ENCODE results near the gene POLDIP2. TPM values are rescaled to one million over a fixed set of nuclear protein-coding genes. Genes with fewer than 3 reads are reported as not detected.
A peak's percentile ranks its signal among the peaks of the same experiment; 100 is the strongest.

The POLDIP2 gene
- total and polyA plus RNA-seq, 7 experiments from 2014 or later = 27.9 to 89.3 (median 31.1) TPM

- CTCF ChIA-PET = no interaction called here
Measured at GRCh38 chr17:28404007-28404406, 46.7 kb upstream of the POLDIP2 start.

DNA sequence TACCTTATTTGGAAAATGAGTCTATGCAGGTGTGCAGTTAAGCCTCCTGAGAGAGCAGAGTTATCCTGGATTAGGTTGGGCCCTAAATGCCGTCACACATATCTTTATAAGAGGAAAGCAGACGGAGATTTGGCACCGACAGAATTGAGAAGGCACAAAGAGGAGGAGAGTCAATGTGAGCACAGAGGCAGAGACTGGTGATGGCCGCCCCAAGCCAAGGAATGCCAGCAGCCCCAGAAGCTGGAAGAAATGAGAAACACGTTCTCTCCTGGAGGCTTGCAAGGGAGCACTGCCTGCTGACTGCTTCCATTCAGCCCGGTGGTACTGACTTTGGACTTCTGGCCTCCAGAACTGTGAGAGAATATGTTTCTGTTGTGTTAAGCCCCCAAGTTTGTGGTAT is 45.5 kb upstream of the POLDIP2 start:
- Mint-ChIP-seq H3K4me1 (peaks cover 0 to 18% (median 13%) of the 10 kb centered on the region in 7 donors), H3K4me3 (no peak overlapping the region), H3K27me3 (peaks cover 0 to 10% (median 0%) of the 10 kb centered on the region in 5 donors), H3K36me3 (peaks cover 0 to 5% (median 0%) of the 10 kb centered on the region in 5 donors), H3K27ac (peak overlapping the region in 2 of 9 donors; percentile 53 to 75), H3K9me3 (no peaks in the 10 kb centered on the region)
- CTCF ChIA-PET = no interaction called here
- H3K27ac ChIP-seq (ENCODE audit: low read depth, low read length) = no peak overlapping the region
- no peaks in the 10 kb centered on the region for H3K27me3 ChIP-seq (ENCODE audit: control insufficient read depth in 2 of 2, insufficient read depth in 2 of 2, low read length in 2 of 2)
- POLR2A ChIA-PET = no interaction called here
- ATAC-seq (no peak), DNase-seq (no peak)
- H3K9me3 ChIP-seq (ENCODE audit: control insufficient read depth in 2 of 3, low read length in 3 of 3) = no peaks in the 10 kb centered on the region
- no peak overlapping the region for H3K4me3 ChIP-seq (ENCODE audit: low read length)
- peaks cover 0 to under 1% (median 0%) of the 10 kb centered on the region in 3 experiments for H3K36me3 ChIP-seq (ENCODE audit: control insufficient read depth in 2 of 3, insufficient read depth in 3 of 3, low read length in 3 of 3)
- peaks cover 0 to 9% of the 10 kb centered on the region in 2 donors for H3K4me1 ChIP-seq (ENCODE audit: control insufficient read depth in 2 of 2, insufficient read depth in 2 of 2, low read length in 2 of 2)
- intact Hi-C loops (cut with micrococcal nuclease) = no loop called here

More at GRCh38 chr17:28404007-28404406, 46.7 kb upstream of the POLDIP2 start:
- H3K36me3 Mint-ChIP-seq = no peaks in the 10 kb centered on the region
- DNase-seq (no peak), ATAC-seq (no peak)
- intact Hi-C loops (cut with micrococcal nuclease) = no loop called here
- Histone ChIP-seq H3K4me3 (ENCODE audit: low read length) (no peak overlapping the region), H3K9me3 (ENCODE audit: control insufficient read depth in 2 of 3, low read length in 3 of 3) (no peaks in the 10 kb centered on the region), H3K36me3 (ENCODE audit: control insufficient read depth in 2 of 3, insufficient read depth in 3 of 3, low read length in 3 of 3) (no peaks in the 10 kb centered on the region), H3K27me3 (ENCODE audit: control insufficient read depth in 2 of 2, insufficient read depth in 2 of 2, low read length in 2 of 2) (no peaks in the 10 kb centered on the region), H3K27ac (ENCODE audit: low read depth, low read length) (no peak overlapping the region), H3K4me1 (ENCODE audit: control insufficient read depth in 2 of 2, insufficient read depth in 2 of 2, low read length in 2 of 2) (peaks cover 0 to 9% of the 10 kb centered on the region in 2 donors)
- H3K4me3 Mint-ChIP-seq = peak overlapping the region in 9 of 10 donors; percentile 17 to 85 (median 58)
- POLR2A ChIA-PET = interaction anchor here (1.1 kb wide), 1 partner anchor 47 kb away, joined by 3 read pairs; the partner anchor contains the start of gene POLDIP2
- no peaks in the 10 kb centered on the region for H3K9me3 Mint-ChIP-seq
- peak overlapping the region in 6 of 9 donors; percentile 20 to 61 (median 44) for H3K27ac Mint-ChIP-seq
- peaks cover 0 to 17% (median 8%) of the 10 kb centered on the region in 5 donors for H3K27me3 Mint-ChIP-seq
- peaks cover 4 to 18% (median 13%) of the 10 kb centered on the region in 7 donors for H3K4me1 Mint-ChIP-seq

DNA sequence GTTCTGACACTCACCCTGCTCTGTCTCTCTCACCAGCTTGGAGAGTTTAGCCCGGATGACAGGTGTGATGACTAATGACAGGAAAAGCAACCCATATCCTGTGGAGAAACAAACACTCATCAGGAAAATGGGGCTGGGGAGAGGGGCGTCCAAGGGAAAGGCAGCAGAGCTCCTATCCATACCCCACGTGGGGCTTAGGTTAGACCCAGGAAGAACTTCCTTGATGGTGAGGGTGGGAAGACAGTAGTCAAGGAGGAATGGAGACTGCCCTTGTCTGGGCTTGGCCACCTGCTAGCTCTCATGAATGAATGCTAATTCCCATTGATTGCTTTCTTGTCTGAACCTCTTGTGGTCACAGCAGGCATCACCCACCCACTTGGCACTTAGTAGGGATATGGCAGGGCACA is 44.9 kb upstream of the POLDIP2 start:
- intact Hi-C loops (cut with micrococcal nuclease) = no loop called here
- Mint-ChIP-seq H3K36me3 (peaks cover 0 to 5% (median 0%) of the 10 kb centered on the region in 5 donors), H3K9me3 (peaks cover 0 to 1% (median 0%) of the 10 kb centered on the region in 11 donors), H3K27me3 (peaks cover 0 to 8% (median 0%) of the 10 kb centered on the region in 5 donors), H3K4me3 (no peak overlapping the region), H3K4me1 (peaks cover 0 to 18% (median 13%) of the 10 kb centered on the region in 7 donors), H3K27ac (peak overlapping the region in 3 of 9 donors; percentile 28 to 75 (median 55))
- Histone ChIP-seq H3K36me3 (ENCODE audit: control insufficient read depth in 2 of 3, insufficient read depth in 3 of 3, low read length in 3 of 3) (peaks cover 0 to 6% (median 0%) of the 10 kb centered on the region in 3 experiments), H3K27ac (ENCODE audit: low read depth, low read length) (no peak overlapping the region), H3K27me3 (ENCODE audit: control insufficient read depth in 2 of 2, insufficient read depth in 2 of 2, low read length in 2 of 2) (no peaks in the 10 kb centered on the region), H3K4me1 (ENCODE audit: control insufficient read depth in 2 of 2, insufficient read depth in 2 of 2, low read length in 2 of 2) (peaks cover 0 to 9% of the 10 kb centered on the region in 2 donors), H3K4me3 (ENCODE audit: low read length) (no peak overlapping the region), H3K9me3 (ENCODE audit: control insufficient read depth in 2 of 3, low read length in 3 of 3) (no peaks in the 10 kb centered on the region)
- no peak for ATAC-seq
- no peak for DNase-seq
- ChIA-PET CTCF (no interaction called here), POLR2A (no interaction called here)

DNA sequence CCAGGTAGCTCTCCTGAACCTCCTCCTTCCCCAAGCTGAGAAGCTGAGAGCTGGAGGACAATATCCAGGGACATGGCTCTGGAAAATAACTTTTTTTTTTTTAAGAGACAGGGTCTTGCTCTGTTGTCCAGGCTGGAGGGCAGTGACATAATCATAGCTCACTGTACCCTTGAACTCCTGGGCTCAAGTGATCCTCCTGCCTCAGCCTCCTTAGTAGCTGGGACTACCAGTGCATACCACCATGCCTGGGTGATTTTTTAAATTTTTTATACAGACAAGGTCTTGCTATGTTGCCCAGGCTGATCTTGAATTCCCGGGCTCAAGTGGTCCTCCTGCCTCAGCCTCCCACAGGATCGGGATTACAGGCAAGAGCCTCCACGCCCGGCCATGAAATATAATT is 42.5 kb upstream of the POLDIP2 start:
- Mint-ChIP-seq H3K27me3 (no peaks in the 10 kb centered on the region), H3K27ac (peak overlapping the region in 3 of 9 donors; percentile 10 to 59 (median 51))

GRCh38 chr17:28398280-28398981 is 41.1 kb upstream of the POLDIP2 start:
- ChIA-PET POLR2A (interaction anchor here (0.6 kb wide), 1 partner anchor 11 kb away, joined by 6 read pairs; no protein-coding TSS in a partner anchor), CTCF (interaction anchor here (1.4 kb wide), 1 partner anchor 18 kb away, joined by 4 read pairs; no protein-coding TSS in a partner anchor)
- Histone ChIP-seq H3K9me3 (ENCODE audit: control insufficient read depth in 2 of 3, low read length in 3 of 3) (no peaks in the 10 kb centered on the region), H3K27ac (ENCODE audit: low read depth, low read length) (no peak overlapping the region), H3K36me3 (ENCODE audit: control insufficient read depth in 2 of 3, insufficient read depth in 3 of 3, low read length in 3 of 3) (peaks cover 0 to 34% (median 0%) of the 10 kb centered on the region in 3 experiments), H3K4me1 (ENCODE audit: control insufficient read depth in 2 of 2, insufficient read depth in 2 of 2, low read length in 2 of 2) (no peaks in the 10 kb centered on the region), H3K4me3 (ENCODE audit: low read length) (no peak overlapping the region), H3K27me3 (ENCODE audit: control insufficient read depth in 2 of 2, insufficient read depth in 2 of 2, low read length in 2 of 2) (no peaks in the 10 kb centered on the region)
- Mint-ChIP-seq H3K36me3 (peaks cover 5 to 19% (median 6%) of the 10 kb centered on the region in 5 donors), H3K27me3 (no peaks in the 10 kb centered on the region), H3K4me3 (no peak overlapping the region), H3K27ac (peak overlapping the region in 4 of 9 donors; percentile 7 to 69 (median 40)), H3K9me3 (peaks cover 0 to 1% (median 0%) of the 10 kb centered on the region in 11 donors), H3K4me1 (peaks cover 0 to 9% (median 0%) of the 10 kb centered on the region in 7 donors)
- DNase-seq = no peak
- intact Hi-C loops (cut with micrococcal nuclease) = no loop called here
- no peak for ATAC-seq

More for the DNA sequence above, 42.5 kb upstream of the POLDIP2 start:
- ChIA-PET CTCF (interaction anchor here (1.4 kb wide), 1 partner anchor 17 kb away, joined by 4 read pairs; no protein-coding TSS in a partner anchor), POLR2A (no interaction called here)
- H3K4me1 ChIP-seq (ENCODE audit: control insufficient read depth in 2 of 2, insufficient read depth in 2 of 2, low read length in 2 of 2) = no peaks in the 10 kb centered on the region
- H3K9me3 ChIP-seq (ENCODE audit: control insufficient read depth in 2 of 3, low read length in 3 of 3) = no peaks in the 10 kb centered on the region
- H3K4me1 Mint-ChIP-seq = peaks cover 0 to 14% (median 7%) of the 10 kb centered on the region in 7 donors
- peaks cover 0 to 29% (median 0%) of the 10 kb centered on the region in 3 experiments for H3K36me3 ChIP-seq (ENCODE audit: control insufficient read depth in 2 of 3, insufficient read depth in 3 of 3, low read length in 3 of 3)
- no peak for DNase-seq
- ATAC-seq = no peak
- peaks cover 0 to 9% (median 3%) of the 10 kb centered on the region in 5 donors for H3K36me3 Mint-ChIP-seq
- intact Hi-C loops (cut with micrococcal nuclease) = no loop called here
- H3K27me3 ChIP-seq (ENCODE audit: control insufficient read depth in 2 of 2, insufficient read depth in 2 of 2, low read length in 2 of 2) = no peaks in the 10 kb centered on the region
- no peak overlapping the region for H3K27ac ChIP-seq (ENCODE audit: low read depth, low read length)
- H3K4me3 Mint-ChIP-seq = no peak overlapping the region
- H3K9me3 Mint-ChIP-seq = peaks cover 0 to 1% (median 0%) of the 10 kb centered on the region in 11 donors
- H3K4me3 ChIP-seq (ENCODE audit: low read length) = no peak overlapping the region

- ChIA-PET POLR2A (interaction anchor here (0.6 kb wide), 2 partner anchors 10 to 474 kb away, joined by 3 to 6 read pairs; no protein-coding TSS in a partner anchor), CTCF (no interaction called here)
- Histone ChIP-seq H3K36me3 (ENCODE audit: control insufficient read depth in 2 of 3, insufficient read depth in 3 of 3, low read length in 3 of 3) (peaks cover 0 to 39% (median 0%) of the 10 kb centered on the region in 3 experiments), H3K9me3 (ENCODE audit: control insufficient read depth in 2 of 3, low read length in 3 of 3) (no peaks in the 10 kb centered on the region), H3K27me3 (ENCODE audit: control insufficient read depth in 2 of 2, insufficient read depth in 2 of 2, low read length in 2 of 2) (no peaks in the 10 kb centered on the region), H3K27ac (ENCODE audit: low read depth, low read length) (no peak overlapping the region), H3K4me3 (ENCODE audit: low read length) (no peak overlapping the region), H3K4me1 (ENCODE audit: control insufficient read depth in 2 of 2, insufficient read depth in 2 of 2, low read length in 2 of 2) (no peaks in the 10 kb centered on the region)
- ATAC-seq = no peak
- Mint-ChIP-seq H3K4me1 (peaks cover 0 to 7% (median 0%) of the 10 kb centered on the region in 7 donors), H3K27me3 (no peaks in the 10 kb centered on the region), H3K27ac (peak overlapping the region in 2 of 9 donors; percentile 52 to 61), H3K4me3 (no peak overlapping the region), H3K9me3 (peaks cover 0 to 1% (median 0%) of the 10 kb centered on the region in 11 donors), H3K36me3 (peaks cover 5 to 19% (median 6%) of the 10 kb centered on the region in 5 donors)
- intact Hi-C loops (cut with micrococcal nuclease) = no loop called here
- DNase-seq = no peak
Measured at GRCh38 chr17:28397687-28398279, 40.5 kb upstream of the POLDIP2 start.
